ENCODE measurements around the gene ZNF791.
A peak's percentile ranks its signal among the peaks of the same experiment; 100 is the strongest.

Gene ZNF791

DNA sequence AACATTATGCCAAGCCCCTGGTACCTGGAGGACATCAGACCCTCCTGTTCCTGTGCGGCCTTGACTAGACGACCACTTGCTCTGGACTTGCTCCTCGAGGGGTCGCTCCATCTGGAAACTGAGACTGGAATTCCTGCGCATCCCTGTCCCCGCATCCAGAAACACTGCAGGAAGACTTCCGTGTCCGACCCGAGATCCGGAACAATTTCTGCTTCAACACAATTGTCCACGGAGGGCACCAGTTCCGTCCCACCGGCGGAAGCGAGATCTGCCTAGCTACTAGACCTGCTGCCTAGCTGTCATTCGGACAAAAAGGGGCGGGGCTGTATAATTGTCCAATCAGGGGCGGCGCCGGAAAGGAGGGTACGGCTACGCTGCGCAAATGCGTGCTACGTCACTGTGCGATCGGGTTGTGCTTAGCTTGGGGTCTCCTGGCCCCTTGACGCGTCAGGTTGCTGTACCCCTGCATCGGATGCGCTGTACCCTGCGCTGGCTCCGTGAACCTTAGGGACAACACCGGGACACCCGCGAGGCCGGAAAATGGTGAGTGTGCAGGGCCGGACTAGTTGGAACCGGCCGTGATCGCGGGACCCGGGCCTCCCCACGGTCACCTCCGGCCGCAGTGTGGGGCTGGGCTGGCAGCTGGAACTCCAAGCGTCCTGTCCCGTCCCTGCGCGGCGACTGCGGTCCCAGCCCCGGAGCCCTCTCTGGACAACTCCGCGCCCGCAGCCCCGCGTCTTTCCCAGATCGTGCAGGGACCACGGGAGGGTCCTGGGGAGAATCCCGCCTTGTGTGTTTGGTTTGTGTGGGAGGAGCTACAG is at the start of gene ZNF791, which contains the start of gene ZNF490 (continued):
- TF ChIP-seq, protein P1, sequence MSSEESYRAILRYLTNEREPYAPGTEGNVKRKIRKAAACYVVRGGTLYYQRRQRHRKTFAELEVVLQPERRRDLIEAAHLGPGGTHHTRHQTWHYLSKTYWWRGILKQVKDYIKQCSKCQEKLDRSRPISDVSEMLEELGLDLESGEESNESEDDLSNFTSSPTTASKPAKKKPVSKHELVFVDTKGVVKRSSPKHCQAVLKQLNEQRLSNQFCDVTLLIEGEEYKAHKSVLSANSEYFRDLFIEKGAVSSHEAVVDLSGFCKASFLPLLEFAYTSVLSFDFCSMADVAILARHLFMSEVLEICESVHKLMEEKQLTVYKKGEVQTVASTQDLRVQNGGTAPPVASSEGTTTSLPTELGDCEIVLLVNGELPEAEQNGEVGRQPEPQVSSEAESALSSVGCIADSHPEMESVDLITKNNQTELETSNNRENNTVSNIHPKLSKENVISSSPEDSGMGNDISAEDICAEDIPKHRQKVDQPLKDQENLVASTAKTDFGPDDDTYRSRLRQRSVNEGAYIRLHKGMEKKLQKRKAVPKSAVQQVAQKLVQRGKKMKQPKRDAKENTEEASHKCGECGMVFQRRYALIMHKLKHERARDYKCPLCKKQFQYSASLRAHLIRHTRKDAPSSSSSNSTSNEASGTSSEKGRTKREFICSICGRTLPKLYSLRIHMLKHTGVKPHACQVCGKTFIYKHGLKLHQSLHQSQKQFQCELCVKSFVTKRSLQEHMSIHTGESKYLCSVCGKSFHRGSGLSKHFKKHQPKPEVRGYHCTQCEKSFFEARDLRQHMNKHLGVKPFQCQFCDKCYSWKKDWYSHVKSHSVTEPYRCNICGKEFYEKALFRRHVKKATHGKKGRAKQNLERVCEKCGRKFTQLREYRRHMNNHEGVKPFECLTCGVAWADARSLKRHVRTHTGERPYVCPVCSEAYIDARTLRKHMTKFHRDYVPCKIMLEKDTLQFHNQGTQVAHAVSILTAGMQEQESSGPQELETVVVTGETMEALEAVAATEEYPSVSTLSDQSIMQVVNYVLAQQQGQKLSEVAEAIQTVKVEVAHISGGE (tag by site-specific recombination; conservative IDR thresholded peaks at IDR 0.05; ENCODE audit: low read depth): peak; percentile 99
- TF ChIP-seq, protein P2, sequence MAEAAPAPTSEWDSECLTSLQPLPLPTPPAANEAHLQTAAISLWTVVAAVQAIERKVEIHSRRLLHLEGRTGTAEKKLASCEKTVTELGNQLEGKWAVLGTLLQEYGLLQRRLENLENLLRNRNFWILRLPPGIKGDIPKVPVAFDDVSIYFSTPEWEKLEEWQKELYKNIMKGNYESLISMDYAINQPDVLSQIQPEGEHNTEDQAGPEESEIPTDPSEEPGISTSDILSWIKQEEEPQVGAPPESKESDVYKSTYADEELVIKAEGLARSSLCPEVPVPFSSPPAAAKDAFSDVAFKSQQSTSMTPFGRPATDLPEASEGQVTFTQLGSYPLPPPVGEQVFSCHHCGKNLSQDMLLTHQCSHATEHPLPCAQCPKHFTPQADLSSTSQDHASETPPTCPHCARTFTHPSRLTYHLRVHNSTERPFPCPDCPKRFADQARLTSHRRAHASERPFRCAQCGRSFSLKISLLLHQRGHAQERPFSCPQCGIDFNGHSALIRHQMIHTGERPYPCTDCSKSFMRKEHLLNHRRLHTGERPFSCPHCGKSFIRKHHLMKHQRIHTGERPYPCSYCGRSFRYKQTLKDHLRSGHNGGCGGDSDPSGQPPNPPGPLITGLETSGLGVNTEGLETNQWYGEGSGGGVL (tag by site-specific recombination; IDR thresholded peaks at IDR 0.05): no peak
- TF ChIP-seq ZNF214 (tag by site-specific recombination; IDR thresholded peaks at IDR 0.05; ENCODE audit: borderline replicate concordance) (no peak), ZNF600 (tag by site-specific recombination; IDR thresholded peaks at IDR 0.05) (peak; percentile 91), ZNF146 (tag by site-specific recombination; IDR thresholded peaks at IDR 0.05) (no peak), ZEB2 (tag by site-specific recombination; IDR thresholded peaks at IDR 0.05) (peak; percentile 56; the same call in 1 of the 2 replicates), SCRT2 (tag by site-specific recombination; IDR thresholded peaks at IDR 0.05) (0 out of 2 replicates have a peak, but pooled peaks have one; percentile 21), ZNF433 (tag by site-specific recombination; IDR thresholded peaks at IDR 0.05; ENCODE audit: low read depth) (no peak), GLIS1 (tag by site-specific recombination; IDR thresholded peaks at IDR 0.05) (peak; percentile 85), SP2 (tag by site-specific recombination; IDR thresholded peaks at IDR 0.05) (peak; percentile 94), ZBTB20 (tag by site-specific recombination; IDR thresholded peaks at IDR 0.05) (peak; percentile 95), ZNF660 (tag by site-specific recombination; IDR thresholded peaks at IDR 0.05) (peak; percentile 81)
- TF ChIP-seq, protein P3, sequence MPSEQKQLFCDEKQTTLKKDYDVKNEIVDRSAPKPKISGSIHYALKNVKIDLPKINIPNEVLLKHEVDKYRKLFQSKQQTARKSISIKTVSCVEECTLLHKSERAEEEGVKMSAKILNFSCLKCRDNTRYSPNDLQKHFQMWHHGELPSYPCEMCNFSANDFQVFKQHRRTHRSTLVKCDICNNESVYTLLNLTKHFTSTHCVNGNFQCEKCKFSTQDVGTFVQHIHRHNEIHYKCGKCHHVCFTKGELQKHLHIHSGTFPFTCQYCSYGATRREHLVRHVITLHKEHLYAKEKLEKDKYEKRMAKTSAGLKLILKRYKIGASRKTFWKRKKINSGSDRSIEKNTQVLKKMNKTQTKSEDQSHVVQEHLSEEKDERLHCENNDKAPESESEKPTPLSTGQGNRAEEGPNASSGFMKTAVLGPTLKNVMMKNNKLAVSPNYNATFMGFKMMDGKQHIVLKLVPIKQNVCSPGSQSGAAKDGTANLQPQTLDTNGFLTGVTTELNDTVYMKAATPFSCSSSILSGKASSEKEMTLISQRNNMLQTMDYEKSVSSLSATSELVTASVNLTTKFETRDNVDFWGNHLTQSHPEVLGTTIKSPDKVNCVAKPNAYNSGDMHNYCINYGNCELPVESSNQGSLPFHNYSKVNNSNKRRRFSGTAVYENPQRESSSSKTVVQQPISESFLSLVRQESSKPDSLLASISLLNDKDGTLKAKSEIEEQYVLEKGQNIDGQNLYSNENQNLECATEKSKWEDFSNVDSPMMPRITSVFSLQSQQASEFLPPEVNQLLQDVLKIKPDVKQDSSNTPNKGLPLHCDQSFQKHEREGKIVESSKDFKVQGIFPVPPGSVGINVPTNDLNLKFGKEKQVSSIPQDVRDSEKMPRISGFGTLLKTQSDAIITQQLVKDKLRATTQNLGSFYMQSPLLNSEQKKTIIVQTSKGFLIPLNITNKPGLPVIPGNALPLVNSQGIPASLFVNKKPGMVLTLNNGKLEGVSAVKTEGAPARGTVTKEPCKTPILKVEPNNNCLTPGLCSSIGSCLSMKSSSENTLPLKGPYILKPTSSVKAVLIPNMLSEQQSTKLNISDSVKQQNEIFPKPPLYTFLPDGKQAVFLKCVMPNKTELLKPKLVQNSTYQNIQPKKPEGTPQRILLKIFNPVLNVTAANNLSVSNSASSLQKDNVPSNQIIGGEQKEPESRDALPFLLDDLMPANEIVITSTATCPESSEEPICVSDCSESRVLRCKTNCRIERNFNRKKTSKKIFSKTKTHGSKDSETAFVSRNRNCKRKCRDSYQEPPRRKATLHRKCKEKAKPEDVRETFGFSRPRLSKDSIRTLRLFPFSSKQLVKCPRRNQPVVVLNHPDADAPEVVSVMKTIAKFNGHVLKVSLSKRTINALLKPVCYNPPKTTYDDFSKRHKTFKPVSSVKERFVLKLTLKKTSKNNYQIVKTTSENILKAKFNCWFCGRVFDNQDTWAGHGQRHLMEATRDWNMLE (tag by site-specific recombination; conservative IDR thresholded peaks at IDR 0.05; ENCODE audit: low read depth): peak; percentile 77
- TF ChIP-seq, protein P4, sequence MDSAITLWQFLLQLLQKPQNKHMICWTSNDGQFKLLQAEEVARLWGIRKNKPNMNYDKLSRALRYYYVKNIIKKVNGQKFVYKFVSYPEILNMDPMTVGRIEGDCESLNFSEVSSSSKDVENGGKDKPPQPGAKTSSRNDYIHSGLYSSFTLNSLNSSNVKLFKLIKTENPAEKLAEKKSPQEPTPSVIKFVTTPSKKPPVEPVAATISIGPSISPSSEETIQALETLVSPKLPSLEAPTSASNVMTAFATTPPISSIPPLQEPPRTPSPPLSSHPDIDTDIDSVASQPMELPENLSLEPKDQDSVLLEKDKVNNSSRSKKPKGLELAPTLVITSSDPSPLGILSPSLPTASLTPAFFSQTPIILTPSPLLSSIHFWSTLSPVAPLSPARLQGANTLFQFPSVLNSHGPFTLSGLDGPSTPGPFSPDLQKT (IDR thresholded peaks at IDR 0.05; ENCODE audit: borderline replicate concordance, low read depth, low read length): peak; percentile 56; the same call in 1 of the 2 replicates
- TF ChIP-seq, protein P5, sequence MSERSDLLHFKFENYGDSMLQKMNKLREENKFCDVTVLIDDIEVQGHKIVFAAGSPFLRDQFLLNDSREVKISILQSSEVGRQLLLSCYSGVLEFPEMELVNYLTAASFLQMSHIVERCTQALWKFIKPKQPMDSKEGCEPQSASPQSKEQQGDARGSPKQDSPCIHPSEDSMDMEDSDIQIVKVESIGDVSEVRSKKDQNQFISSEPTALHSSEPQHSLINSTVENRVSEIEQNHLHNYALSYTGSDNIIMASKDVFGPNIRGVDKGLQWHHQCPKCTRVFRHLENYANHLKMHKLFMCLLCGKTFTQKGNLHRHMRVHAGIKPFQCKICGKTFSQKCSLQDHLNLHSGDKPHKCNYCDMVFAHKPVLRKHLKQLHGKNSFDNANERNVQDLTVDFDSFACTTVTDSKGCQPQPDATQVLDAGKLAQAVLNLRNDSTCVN (tag by site-specific recombination; optimal IDR thresholded peaks at IDR 0.05): peak; percentile 48
- TF ChIP-seq, protein P6, sequence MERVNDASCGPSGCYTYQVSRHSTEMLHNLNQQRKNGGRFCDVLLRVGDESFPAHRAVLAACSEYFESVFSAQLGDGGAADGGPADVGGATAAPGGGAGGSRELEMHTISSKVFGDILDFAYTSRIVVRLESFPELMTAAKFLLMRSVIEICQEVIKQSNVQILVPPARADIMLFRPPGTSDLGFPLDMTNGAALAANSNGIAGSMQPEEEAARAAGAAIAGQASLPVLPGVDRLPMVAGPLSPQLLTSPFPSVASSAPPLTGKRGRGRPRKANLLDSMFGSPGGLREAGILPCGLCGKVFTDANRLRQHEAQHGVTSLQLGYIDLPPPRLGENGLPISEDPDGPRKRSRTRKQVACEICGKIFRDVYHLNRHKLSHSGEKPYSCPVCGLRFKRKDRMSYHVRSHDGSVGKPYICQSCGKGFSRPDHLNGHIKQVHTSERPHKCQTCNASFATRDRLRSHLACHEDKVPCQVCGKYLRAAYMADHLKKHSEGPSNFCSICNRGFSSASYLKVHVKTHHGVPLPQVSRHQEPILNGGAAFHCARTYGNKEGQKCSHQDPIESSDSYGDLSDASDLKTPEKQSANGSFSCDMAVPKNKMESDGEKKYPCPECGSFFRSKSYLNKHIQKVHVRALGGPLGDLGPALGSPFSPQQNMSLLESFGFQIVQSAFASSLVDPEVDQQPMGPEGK (tag by site-specific recombination; IDR thresholded peaks at IDR 0.05): no peak
- TF ChIP-seq, protein P7, sequence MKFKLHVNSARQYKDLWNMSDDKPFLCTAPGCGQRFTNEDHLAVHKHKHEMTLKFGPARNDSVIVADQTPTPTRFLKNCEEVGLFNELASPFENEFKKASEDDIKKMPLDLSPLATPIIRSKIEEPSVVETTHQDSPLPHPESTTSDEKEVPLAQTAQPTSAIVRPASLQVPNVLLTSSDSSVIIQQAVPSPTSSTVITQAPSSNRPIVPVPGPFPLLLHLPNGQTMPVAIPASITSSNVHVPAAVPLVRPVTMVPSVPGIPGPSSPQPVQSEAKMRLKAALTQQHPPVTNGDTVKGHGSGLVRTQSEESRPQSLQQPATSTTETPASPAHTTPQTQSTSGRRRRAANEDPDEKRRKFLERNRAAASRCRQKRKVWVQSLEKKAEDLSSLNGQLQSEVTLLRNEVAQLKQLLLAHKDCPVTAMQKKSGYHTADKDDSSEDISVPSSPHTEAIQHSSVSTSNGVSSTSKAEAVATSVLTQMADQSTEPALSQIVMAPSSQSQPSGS (tag by site-specific recombination; IDR thresholded peaks at IDR 0.05; ENCODE audit: low read depth): peak; percentile 75
- TF ChIP-seq, protein P8, sequence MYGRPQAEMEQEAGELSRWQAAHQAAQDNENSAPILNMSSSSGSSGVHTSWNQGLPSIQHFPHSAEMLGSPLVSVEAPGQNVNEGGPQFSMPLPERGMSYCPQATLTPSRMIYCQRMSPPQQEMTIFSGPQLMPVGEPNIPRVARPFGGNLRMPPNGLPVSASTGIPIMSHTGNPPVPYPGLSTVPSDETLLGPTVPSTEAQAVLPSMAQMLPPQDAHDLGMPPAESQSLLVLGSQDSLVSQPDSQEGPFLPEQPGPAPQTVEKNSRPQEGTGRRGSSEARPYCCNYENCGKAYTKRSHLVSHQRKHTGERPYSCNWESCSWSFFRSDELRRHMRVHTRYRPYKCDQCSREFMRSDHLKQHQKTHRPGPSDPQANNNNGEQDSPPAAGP (tag by site-specific recombination; IDR thresholded peaks at IDR 0.05): peak; percentile 47; the same call in 1 of the 2 replicates

Data from HEK293 (cell line).